B cell (primary cell): ENCODE data around the gene PTPRQ.

ENCODE experiments used
- CTCF ChIP-seq: fragments of 200-600 bp; IDR thresholded peaks from one replicate; pipeline ENCODE4 v1.8.0; 2022; ENCODE audit warnings: antibody characterized with exemption, mild to moderate bottlenecking
- EZH2 ChIP-seq: IDR thresholded peaks from 2 replicates; pipeline ENCODE4 v1.6.1; 2012; ENCODE audit warnings: borderline replicate concordance, low read depth, mild to moderate bottlenecking, moderate library complexity, low read length; ENCODE audit not compliant: insufficient read depth, poor library complexity, severe bottlenecking

- no peak for TF ChIP-seq CTCF
- no peak for TF ChIP-seq EZH2
These were observed 50.8 kb downstream of the PTPRQ start for GRCh38 chr12:80494836-80495235.
